Measurements from ENCODE around the gene ZNF544. TPM values are rescaled to one million over a fixed set of nuclear protein-coding genes. Genes with fewer than 3 reads are reported as not detected.
"Not testable (repeated sequence)": the region's sequence is repeated elsewhere in the genome, so short reads cannot be mapped to it uniquely, and the experiment has no call there.

Gene ZNF544
- total RNA-seq, 1 donor from 2014 or later = 28.9 TPM

GRCh38 chr19:58243351-58243750 is 14.6 kb downstream of the ZNF544 start:
- intact Hi-C loops (cut with DNase I) = no loop called here
- no peak for DNase-seq (ENCODE audit: low spot score)
- no peak for ATAC-seq

GRCh38 chr19:58248886-58249285 is 20.2 kb downstream of the ZNF544 start:
- ATAC-seq = no peak
- no peak for DNase-seq (ENCODE audit: low spot score)
- intact Hi-C loops (cut with DNase I) = no loop called here

- no peak for ATAC-seq
- DNase-seq (ENCODE audit: low spot score) = no peak
- intact Hi-C loops (cut with DNase I) = no loop called here
Observed at GRCh38 chr19:58252102-58252685, 23.5 kb downstream of the ZNF544 start.

GRCh38 chr19:58258259-58258658 is 29.5 kb downstream of the ZNF544 start:
- DNase-seq (ENCODE audit: low spot score); intact Hi-C loops (cut with DNase I); ATAC-seq: not testable (repeated sequence)

GRCh38 chr19:58261600-58261967 is 32.9 kb downstream of the ZNF544 start:
- intact Hi-C loops (cut with DNase I) = no loop called here
- ATAC-seq (no peak), DNase-seq (ENCODE audit: low spot score) (no peak)

- no peak for ATAC-seq
- DNase-seq (ENCODE audit: low spot score) = no peak
- intact Hi-C loops (cut with DNase I) = no loop called here
Observed at GRCh38 chr19:58261968-58262921, 33.5 kb downstream of the ZNF544 start.

- ATAC-seq (no peak), DNase-seq (ENCODE audit: low spot score) (no peak)
- intact Hi-C loops (cut with DNase I) = no loop called here
Observed at GRCh38 chr19:58262922-58263296, 34.2 kb downstream of the ZNF544 start.

GRCh38 chr19:58265100-58265499 is 36.4 kb downstream of the ZNF544 start:
- no peak for DNase-seq (ENCODE audit: low spot score)
- no peak for ATAC-seq
- intact Hi-C loops (cut with DNase I) = no loop called here

GRCh38 chr19:58268344-58268743 is 39.6 kb downstream of the ZNF544 start:
- intact Hi-C loops (cut with DNase I) = no loop called here
- no peak for ATAC-seq
- no peak for DNase-seq (ENCODE audit: low spot score)

- DNase-seq (ENCODE audit: low spot score) (no peak), ATAC-seq (no peak)
- intact Hi-C loops (cut with DNase I) = no loop called here
Observed at GRCh38 chr19:58274771-58275201, 46.1 kb downstream of the ZNF544 start.

- intact Hi-C loops (cut with DNase I) = no loop called here
- ATAC-seq (no peak), DNase-seq (ENCODE audit: low spot score) (no peak)
Observed at GRCh38 chr19:58275564-58275963, 46.9 kb downstream of the ZNF544 start.

GRCh38 chr19:58277197-58277596 is 48.5 kb downstream of the ZNF544 start:
- DNase-seq (ENCODE audit: low spot score) = no peak
- ATAC-seq = no peak
- intact Hi-C loops (cut with DNase I) = no loop called here

GRCh38 chr19:58277748-58278540 is 49.2 kb downstream of the ZNF544 start:
- DNase-seq (ENCODE audit: low spot score) = no peak
- intact Hi-C loops (cut with DNase I) = no loop called here
- ATAC-seq = peak; percentile 43

GRCh38 chr19:58278541-58279041 is 49.9 kb downstream of the ZNF544 start, which contains the start of gene ZNF8:
Gene ZNF8, plus strand, starts transcription at chr19:58278955. Its CDS starts 127 bp downstream, at chr19:58279082.
- intact Hi-C loops (cut with DNase I) = no loop called here
- peak; percentile 98 for ATAC-seq
- peak; percentile 98 for DNase-seq (ENCODE audit: low spot score)

- intact Hi-C loops (cut with DNase I) = no loop called here
- ATAC-seq = peak; percentile 61
- peak; percentile 83 for DNase-seq (ENCODE audit: low spot score)
Observed at GRCh38 chr19:58279042-58279924, 50.6 kb downstream of the ZNF544 start.

GRCh38 chr19:58279925-58280316 is 51.2 kb downstream of the ZNF544 start:
- ATAC-seq (no peak), DNase-seq (ENCODE audit: low spot score) (no peak)
- intact Hi-C loops (cut with DNase I) = no loop called here

- ATAC-seq (no peak), DNase-seq (ENCODE audit: low spot score) (no peak)
- intact Hi-C loops (cut with DNase I) = no loop called here
Observed at GRCh38 chr19:58284199-58284598, 55.5 kb downstream of the ZNF544 start.

- intact Hi-C loops (cut with DNase I) = no loop called here
- ATAC-seq (no peak), DNase-seq (ENCODE audit: low spot score) (no peak)
Observed at GRCh38 chr19:58291943-58292342, 63.2 kb downstream of the ZNF544 start.
